Endothelial cell of umbilical vein (primary cell): ENCODE results near the gene CCDC146.

Source experiments
- CTCF ChIP-seq, 2 donors: IDR thresholded peaks; 1 replicate in 1 of 2; 2 replicates in 1 of 2; pipeline ENCODE4 v1.5.1; 2011; ENCODE audit warnings: low read length in 2 of 2, mild to moderate bottlenecking in 2 of 2, moderate library complexity in 2 of 2, control low read depth in 1 of 2, inconsistent platforms in 1 of 2, low read depth in 1 of 2; ENCODE audit not compliant: insufficient read depth in 1 of 2; ENCODE audit errors: extremely low read depth in 1 of 2
- FOS ChIP-seq: IDR thresholded peaks from 2 replicates; pipeline ENCODE4 v1.6.1; 2011; ENCODE audit warnings: mild to moderate bottlenecking, low read length, moderate library complexity, borderline replicate concordance; ENCODE audit not compliant: insufficient read depth
- MAX ChIP-seq: IDR thresholded peaks from 2 replicates; pipeline ENCODE4 v1.6.1; 2011; ENCODE audit not compliant: insufficient read depth, insufficient read length
- POLR2A ChIP-seq: IDR thresholded peaks from 2 replicates; pipeline ENCODE4 v1.6.1; 2012; ENCODE audit warnings: low read depth, mild to moderate bottlenecking, control low read depth, low read length
- POLR2AphosphoS5 ChIP-seq: IDR thresholded peaks from 2 replicates; pipeline ENCODE4 v1.6.1; 2012; ENCODE audit warnings: low read depth, mild to moderate bottlenecking, control low read depth, low read length, moderate library complexity; ENCODE audit not compliant: insufficient read depth

DNA sequence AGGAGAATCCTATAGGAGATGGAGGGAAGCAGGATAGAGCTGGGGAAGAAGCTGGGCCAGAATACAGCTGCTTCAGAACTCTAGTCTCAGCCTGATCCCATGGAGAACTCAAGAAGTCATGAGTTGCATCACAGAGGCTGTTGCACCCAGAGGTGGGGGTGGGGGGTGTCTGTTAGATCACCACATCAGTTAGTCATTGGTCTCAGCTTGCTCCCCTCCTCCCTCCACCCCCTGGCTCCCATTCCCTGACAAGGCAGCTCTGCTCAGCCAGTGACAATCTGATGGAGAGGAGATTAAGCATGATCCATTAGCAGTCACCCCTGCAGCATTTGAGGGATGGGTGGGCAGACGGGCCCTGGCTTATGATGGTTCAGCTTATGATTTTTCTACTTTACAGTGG lies 135.6 kb downstream of the CCDC146 start:
- TF ChIP-seq FOS (no peak), POLR2AphosphoS5 (no peak), CTCF (IDR thresholded peaks at IDR 0.05; ENCODE audit: extremely low read depth in 1 of 2, insufficient read depth in 1 of 2, low read depth in 1 of 2, low read length in 2 of 2) (no peak), POLR2A (no peak), MAX (no peak)
